ENCODE measurements around the gene TEPSIN.

TEPSIN gene

GRCh38 chr17:81272616-81273015 lies 33.8 kb upstream of the TEPSIN start:
- no peak overlapping the region for H2AFZ ChIP-seq (ENCODE audit: low read depth)

DNA sequence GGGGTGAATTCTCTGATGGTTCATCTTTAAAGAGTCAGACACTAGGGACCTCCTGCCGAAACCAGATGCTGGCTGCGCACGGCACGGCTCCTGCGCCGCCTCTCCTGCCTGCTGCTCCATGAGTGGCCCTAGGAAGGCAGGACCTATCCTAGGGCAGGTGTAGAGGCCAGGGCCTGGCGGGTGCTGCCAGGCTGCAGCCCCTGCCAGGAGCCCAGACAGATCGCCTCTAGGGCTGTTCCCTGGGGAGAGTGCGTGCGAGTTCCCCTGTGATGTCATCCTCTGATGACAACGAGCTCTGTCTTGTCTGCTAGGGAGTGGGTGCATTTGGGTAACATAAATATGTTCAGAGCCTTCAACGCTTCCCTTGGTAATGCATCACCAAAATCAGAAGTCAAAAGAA lies 32.4 kb upstream of the TEPSIN start:
- Histone ChIP-seq H3K4me2 (no peak overlapping the region), H3K4me3 (IDR thresholded peaks at IDR 0.05; ENCODE audit: insufficient read depth, low read depth, low read length) (no peak overlapping the region), H3K27ac (no peak overlapping the region), H3K4me1 (ENCODE audit: low read depth, poor library complexity, severe bottlenecking) (no peaks in the 10 kb centered on the region), H3K9ac (no peak overlapping the region), H3K79me2 (ENCODE audit: insufficient read depth, low read depth) (no peaks in the 10 kb centered on the region), H3K36me3 (ENCODE audit: insufficient read depth) (no peaks in the 10 kb centered on the region), H2AFZ (ENCODE audit: low read depth) (no peak overlapping the region), H4K20me1 (ENCODE audit: insufficient read depth) (no peaks in the 10 kb centered on the region), H3K27me3 (ENCODE audit: insufficient read depth, low read depth) (no peaks in the 10 kb centered on the region)
- TF ChIP-seq CTCF (conservative IDR thresholded peaks at IDR 0.05; ENCODE audit: low read depth, low read length), result no peak

More at GRCh38 chr17:81272616-81273015, 33.8 kb upstream of the TEPSIN start:
- H3K27me3 ChIP-seq (ENCODE audit: insufficient read depth, low read depth), result no peaks in the 10 kb centered on the region
- H3K4me3 ChIP-seq (IDR thresholded peaks at IDR 0.05; ENCODE audit: insufficient read depth, low read depth, low read length), result no peak overlapping the region
- H3K4me2 ChIP-seq, result no peak overlapping the region
- TF ChIP-seq CTCF (conservative IDR thresholded peaks at IDR 0.05; ENCODE audit: low read depth, low read length), result no peak
- H4K20me1 ChIP-seq (ENCODE audit: insufficient read depth), result no peaks in the 10 kb centered on the region
- H3K27ac ChIP-seq, result no peak overlapping the region
- H3K79me2 ChIP-seq (ENCODE audit: insufficient read depth, low read depth), result no peaks in the 10 kb centered on the region
- no peaks in the 10 kb centered on the region for H3K4me1 ChIP-seq (ENCODE audit: low read depth, poor library complexity, severe bottlenecking)
- H3K36me3 ChIP-seq (ENCODE audit: insufficient read depth), result no peaks in the 10 kb centered on the region
- no peak overlapping the region for H3K9ac ChIP-seq

GRCh38 chr17:81270279-81270678 lies 31.4 kb upstream of the TEPSIN start:
- Histone ChIP-seq H3K27me3 (ENCODE audit: insufficient read depth, low read depth) (no peaks in the 10 kb centered on the region), H3K79me2 (ENCODE audit: insufficient read depth, low read depth) (no peaks in the 10 kb centered on the region), H3K4me3 (IDR thresholded peaks at IDR 0.05; ENCODE audit: insufficient read depth, low read depth, low read length) (no peak overlapping the region), H3K4me2 (no peak overlapping the region), H2AFZ (ENCODE audit: low read depth) (no peak overlapping the region), H3K4me1 (ENCODE audit: low read depth, poor library complexity, severe bottlenecking) (no peaks in the 10 kb centered on the region), H3K27ac (no peak overlapping the region), H3K9ac (no peak overlapping the region), H3K36me3 (ENCODE audit: insufficient read depth) (no peaks in the 10 kb centered on the region), H4K20me1 (ENCODE audit: insufficient read depth) (no peaks in the 10 kb centered on the region)
- TF ChIP-seq CTCF (conservative IDR thresholded peaks at IDR 0.05; ENCODE audit: low read depth, low read length), result no peak

DNA sequence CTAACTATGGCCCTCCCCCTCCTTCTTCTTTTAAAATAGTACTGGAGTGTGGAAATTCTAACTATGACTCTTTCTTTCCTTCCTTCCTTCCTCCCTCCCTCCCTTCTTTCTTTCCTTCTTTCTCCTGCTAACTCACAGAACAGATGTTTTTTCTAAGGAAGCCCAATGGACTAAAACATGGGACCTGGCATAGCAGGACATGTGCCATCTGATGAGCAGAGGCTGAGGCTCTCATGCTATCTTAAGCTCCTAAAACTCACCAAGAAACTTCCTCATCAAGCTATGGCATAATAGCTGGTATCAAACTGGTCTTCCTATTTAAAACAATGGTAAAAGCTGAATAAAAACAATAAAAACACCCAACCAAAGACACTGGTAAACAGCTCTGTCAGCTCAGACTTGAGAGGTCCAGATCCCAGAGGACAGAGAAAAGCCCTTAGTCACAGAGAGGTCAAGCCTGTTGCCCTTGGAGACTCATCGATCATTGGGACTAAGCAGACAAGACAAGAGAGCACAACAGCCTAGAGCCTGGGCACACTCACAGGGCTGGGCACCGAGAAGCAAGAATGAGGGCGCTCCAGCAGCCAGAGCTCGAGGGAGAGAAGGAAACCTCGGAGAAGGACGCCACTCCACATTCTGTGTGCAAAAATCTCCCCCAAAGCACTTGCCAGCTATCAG lies 28.7 kb upstream of the TEPSIN start:
- H3K9ac ChIP-seq, result no peak overlapping the region
- no peaks in the 10 kb centered on the region for H3K27me3 ChIP-seq (ENCODE audit: insufficient read depth, low read depth)
- H3K4me3 ChIP-seq (IDR thresholded peaks at IDR 0.05; ENCODE audit: insufficient read depth, low read depth, low read length), result no peak overlapping the region
- no peaks in the 10 kb centered on the region for H4K20me1 ChIP-seq (ENCODE audit: insufficient read depth)
- H3K4me2 ChIP-seq, result no peak overlapping the region
- no peaks in the 10 kb centered on the region for H3K4me1 ChIP-seq (ENCODE audit: low read depth, poor library complexity, severe bottlenecking)
- H3K79me2 ChIP-seq (ENCODE audit: insufficient read depth, low read depth), result no peaks in the 10 kb centered on the region
- no peak overlapping the region for H3K27ac ChIP-seq
- H3K36me3 ChIP-seq (ENCODE audit: insufficient read depth), result 0 out of 2 replicates have a peak, but pooled peaks cover 3% of the 10 kb centered on the region
- no peak overlapping the region for H2AFZ ChIP-seq (ENCODE audit: low read depth)
- no peak for TF ChIP-seq CTCF (conservative IDR thresholded peaks at IDR 0.05; ENCODE audit: low read depth, low read length)
